MV-4-11 (cell line): Measurements from ENCODE around the gene DMAC1.

Experiments
- DNase-seq: peaks from one replicate; lab custom pipeline; 2025; lab: John Stamatoyannopoulos, UW

Gene DMAC1

DNA sequence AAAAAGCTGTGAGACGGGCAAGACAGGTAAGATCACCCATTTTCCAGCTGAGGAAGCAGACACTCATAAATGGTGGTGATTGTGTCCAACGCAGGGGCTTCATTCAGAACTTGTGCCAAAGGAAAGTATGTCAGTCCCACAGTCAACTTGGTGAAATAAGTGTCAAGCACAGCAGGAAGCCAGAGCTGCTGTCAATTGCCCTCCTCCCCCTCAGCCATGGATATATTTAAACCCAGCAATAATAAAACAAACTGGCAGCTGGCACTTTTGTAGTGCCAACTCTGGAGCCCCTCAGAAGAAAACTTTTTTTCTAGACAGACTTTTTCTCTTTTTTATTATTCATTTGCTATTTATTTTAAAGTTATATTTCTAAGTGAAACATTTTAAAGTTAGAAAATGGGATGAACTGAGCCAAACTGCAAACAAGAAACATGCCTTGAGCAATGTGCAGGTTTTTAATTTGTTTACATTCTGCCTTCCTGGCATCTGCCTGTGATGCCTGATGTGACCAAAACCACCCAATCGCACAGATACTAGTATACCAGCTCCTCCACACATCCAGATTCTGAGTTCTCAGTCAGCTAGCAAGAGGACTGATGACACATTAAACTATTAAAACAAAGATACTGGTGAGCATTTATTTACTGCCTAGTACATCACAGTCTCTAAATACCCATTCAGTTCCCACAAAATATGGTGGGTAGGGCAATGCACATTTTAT is 17.0 kb downstream of the DMAC1 start:
- DNase-seq = no peak

DNA sequence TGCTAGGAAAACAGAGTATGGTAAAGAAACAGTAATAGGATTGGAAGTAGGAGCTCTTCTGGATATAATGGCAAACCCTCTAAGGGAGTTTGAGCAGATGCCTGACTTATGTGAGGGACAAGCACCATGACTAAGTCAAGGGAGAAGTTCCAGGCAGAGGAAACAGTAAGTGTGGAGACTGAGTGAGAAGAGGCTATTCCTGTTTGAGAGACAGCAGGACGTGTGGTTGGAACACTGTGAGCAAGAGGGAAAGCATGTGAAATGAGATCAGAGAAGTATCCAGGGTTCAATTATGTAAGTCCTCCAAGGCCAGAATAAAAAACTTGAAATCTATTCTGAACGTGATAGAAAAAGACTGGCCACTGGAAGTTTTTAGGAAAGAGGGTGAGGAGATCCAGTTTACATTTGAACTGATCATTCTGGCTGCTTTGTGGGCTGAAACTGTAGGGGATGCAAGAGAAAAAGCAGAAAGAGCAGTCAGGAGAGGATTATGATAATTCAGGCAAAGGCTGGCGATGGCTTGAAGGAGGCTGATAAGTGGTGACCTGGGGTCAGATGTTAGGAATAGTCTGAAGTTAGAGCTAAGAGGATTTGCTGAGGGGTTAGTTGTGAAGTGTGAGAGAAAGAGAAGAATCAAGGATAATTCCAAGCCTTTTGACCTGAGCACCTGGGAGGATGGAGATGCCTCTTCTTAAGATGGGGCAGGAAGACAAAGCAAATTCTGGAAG is 19.2 kb downstream of the DMAC1 start:
- DNase-seq = no peak

DNA sequence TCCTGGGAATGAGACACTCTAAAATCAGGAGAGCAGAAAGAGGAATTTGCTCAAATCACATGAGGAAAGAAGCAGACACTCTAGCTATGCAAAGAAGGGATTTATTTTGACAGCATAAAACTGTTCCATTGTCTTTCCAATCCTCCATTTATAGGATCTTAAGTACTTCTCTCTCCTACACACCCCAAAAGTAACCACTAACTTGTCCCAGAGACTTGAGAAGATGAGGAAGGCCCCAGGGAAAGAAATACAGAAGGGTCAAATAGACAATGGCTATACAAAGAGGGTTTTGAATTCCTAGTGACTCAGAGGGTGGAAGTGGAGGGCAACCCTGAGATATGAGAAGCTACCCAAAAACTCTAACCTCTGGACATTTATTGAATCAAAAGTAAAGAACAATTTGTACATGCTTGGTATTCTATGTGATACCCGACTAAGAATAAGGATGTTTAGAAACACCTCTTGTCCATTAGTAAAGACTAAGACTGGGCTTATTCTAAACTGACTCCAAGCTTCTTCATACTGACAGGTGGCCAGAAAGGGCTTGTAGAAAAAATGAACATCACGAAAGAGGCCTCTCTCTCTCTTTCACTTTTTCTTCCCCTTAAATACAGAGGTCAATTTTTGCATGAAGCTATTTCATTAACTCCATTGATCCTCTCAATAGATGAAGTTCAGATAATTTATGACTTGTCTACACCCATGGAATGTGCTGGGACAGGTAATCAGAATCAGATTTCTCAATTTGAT is 20.6 kb downstream of the DMAC1 start:
- no peak for DNase-seq

DNA sequence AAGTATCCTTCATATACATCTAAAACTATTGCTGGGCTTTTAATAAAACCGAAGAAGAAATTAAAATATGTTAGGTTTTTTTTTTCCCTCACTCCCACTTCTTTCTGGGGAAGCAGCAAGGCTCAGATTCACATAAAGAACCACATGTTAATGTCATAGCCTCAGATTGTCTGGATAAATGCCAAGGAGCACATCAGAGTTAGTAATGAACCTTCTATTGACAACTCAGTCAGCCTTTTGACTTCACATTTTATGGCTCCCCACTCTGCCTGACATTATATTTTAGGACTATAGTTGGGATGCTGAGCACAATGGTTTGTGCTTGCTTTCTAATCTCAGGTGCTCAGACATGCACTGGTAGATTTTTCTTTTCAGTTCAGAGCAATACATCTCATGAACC is 21.8 kb downstream of the DMAC1 start:
- DNase-seq = no peak

DNA sequence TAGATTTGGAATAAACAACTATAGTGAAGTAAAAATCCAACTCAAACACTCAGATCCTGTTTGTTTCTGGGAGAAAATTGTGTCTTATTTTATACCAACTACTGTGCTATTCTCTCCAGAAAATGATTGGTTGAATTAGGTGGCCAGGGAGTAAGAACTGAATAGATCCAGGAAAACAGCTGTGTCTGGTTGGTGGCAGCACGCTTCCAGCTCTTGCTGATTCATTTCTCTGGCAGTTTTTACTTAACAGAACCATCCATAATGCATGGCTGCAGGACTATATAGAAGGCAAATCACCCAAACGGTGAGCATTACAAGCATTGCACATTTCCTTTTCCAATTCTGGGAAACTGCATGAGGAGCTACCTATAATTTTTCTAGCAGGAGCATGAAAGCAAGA is 29.5 kb downstream of the DMAC1 start:
- DNase-seq = no peak

DNA sequence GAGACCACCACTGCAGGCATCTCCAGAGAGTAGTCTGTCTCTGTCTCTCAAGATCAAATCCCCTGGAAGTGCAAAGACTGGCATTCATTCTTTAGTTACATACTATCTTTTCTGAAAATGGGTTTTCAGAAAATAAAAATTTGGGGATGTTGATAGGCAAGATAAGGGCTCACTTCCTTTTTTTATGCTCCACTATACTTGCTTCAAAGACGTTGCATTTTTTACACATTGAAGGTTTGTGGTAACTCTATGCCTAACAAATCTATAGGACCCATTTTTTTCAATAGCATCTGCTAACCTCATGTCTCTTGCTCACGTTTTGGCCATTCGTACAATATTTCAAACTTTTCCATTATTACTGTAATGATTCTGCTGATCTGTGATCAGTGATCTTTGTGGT is 37.0 kb downstream of the DMAC1 start:
- DNase-seq = peak; percentile 11

DNA sequence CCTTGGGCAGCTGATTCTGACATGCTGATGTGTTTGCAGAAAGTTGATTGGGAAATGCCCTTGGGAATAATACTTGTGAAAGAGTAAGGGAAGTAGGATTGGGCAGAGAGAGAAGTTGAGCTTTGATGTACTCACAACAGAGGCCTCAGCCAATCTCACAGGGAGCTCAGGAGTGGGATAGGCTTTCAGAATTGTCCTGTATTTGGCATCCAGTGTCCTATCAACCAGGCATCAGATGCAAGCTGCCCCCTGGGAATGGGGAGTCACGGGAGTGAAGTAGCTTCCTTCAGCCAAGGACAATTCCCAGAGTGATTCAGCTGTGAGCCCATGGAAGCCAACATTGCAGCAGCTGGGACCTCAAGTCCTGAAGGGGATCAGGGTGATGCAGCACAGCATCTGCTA is 39.6 kb downstream of the DMAC1 start:
- no peak for DNase-seq

DNA sequence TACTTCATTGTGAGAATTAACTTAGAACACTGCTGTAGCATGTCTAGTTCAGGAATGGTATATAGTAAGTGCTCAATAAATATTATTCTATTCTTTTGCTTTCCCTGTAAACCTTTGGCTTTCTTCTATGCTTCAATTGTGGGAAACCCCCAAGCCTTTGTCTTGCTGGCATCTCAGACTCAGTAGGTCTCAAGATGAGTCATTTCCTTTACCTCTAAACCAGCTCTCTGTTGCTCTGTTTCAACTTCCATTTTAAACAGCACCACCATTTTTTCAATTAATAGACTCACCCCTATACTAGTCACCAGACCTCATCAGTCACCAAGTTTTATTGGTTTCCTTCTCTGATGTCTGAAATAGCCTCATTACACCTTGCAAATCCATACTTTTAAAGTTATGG is 43.5 kb downstream of the DMAC1 start:
- DNase-seq = no peak

DNA sequence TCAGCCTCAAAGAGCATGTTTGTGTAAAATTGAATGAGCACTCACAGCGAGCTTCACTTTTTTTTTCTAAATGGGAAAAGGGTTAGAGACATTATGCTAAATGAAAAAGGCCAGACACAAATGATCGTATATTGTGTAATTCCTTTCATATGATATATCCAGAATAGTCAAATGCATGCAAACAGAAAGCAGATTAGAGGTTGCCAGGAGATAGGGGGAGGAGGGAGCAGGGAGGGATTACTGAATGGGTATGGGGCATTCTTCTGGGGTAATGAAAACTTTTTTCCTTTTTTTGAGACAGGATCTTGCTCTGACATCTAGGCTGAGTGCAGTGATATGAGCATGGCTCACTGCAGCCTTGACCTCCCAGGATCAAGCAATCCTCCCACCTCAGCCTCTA is 47.1 kb downstream of the DMAC1 start:
- no peak for DNase-seq
